ENCODE data around the gene KCNJ9.
A peak's percentile ranks its signal among the peaks of the same experiment; 100 is the strongest.
"Not testable (repeated sequence)": the region's sequence is repeated elsewhere in the genome, so short reads cannot be mapped to it uniquely, and the experiment has no call there.

The KCNJ9 gene

DNA sequence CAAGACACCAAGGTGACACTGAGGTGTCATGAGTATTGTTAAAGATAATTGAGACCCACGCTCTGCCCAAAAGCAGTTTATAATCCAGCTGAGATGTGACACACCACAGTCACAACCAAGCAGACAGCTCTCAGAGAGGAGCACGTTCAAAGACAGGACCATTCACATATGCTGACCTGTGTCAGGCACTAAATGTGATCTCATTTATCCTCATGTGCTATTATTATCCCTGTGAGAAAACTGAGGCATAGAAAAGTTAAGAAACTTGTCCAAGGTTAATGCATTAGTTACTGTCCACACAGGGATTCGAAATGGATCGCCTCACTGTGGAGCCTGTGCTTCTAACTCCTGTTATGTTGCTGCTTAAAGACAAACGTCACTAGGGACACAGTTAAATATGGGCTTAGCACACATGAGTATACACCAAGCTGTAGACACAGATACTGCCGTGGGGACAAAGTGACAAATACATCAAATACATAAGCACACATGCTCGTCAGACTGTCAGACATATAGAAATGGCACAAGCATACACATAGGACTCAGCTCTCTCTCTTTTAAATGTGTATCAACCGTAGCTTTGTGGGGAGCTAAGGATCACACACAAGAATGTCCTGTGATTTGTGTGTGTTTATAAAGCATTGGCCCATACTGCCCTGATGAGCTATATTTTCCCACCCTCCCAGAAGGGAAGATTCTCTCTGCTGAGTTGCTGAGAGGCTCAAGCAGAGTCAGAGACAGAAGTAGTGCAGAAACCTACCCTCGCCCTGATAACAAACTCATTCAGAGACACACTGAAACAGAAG is 20.6 kb downstream of the KCNJ9 start:
- DNase-seq (ENCODE audit: low read depth in 2 of 3, low spot score in 1 of 3) = no peak

DNA sequence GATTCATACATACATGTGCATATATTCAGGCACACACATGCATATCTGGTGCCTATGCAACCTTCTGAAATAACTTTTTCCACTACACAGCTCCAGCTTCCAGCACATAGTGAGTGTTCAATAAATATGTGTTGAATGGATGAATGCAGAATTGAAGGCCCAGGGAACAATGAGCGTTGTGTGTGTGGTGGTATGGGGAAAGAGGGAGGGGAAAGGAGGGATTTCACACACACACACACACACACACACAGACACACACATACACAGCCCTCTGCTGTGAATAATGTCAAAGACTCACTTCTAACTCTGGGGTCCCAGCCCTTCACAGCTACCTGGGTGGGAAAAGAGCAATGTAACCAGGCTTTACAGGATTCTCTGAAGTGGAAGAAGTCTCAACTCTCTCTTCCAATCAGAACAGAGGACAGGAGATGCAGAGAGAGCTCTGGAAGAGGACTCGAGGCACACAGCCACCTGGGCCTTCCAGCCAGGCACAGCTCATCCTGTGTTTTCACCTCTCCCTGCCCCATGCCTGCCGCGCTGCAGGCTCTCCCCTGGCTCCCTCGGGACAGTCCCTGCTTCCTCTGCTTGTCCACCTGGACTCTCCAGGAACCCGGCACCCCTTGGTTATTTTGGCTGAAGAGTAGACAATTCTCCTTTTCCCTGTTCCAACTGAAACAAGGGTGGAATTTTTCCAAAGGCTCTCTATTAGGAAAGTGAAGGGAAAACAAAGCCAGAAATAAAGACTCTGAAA is 22.5 kb downstream of the KCNJ9 start:
- DNase-seq (ENCODE audit: low read depth in 2 of 3, low spot score in 1 of 3) = no peak

DNA sequence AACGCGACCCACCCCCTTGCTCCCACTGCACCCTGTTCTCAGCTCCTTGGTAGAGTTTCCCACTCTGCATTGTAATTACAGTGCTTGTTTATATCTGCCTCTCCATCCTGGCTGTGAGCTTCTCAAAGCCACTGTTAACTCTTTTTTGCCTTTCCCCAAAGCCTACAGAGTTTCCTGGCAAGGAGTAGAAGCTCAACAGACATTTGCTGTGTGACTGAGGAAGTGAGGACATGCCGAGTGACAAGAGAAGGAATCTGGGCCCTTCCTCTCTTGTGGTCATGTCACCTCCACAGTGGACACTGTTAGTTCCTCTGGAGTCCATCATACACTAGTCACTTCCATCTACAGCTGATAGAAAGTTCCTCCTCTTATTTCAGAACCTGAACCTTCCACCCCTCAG is 23.1 kb downstream of the KCNJ9 start:
- no peak for DNase-seq (ENCODE audit: low read depth in 2 of 3, low spot score in 1 of 3)

DNA sequence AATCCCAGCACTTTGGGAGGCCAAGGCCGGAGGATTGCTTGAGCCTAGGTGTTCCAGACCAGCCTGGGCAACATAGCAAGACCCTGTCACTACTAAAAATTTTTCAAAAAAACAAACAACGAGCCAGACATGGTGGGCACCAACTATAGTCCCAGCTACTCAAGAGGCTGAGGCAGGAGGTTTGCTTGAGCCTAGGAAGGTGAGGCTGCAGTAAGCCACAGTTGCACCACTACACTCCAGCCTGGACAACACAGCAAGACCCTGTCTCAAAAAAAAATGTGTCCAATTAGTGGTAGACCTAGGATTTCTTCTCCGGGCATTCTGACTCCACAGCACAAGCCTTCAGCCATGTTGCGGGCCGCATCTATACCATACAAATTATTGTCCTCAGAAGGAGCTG is 23.8 kb downstream of the KCNJ9 start:
- DNase-seq (ENCODE audit: low read depth in 2 of 3, low spot score in 1 of 3) = no peak

DNA sequence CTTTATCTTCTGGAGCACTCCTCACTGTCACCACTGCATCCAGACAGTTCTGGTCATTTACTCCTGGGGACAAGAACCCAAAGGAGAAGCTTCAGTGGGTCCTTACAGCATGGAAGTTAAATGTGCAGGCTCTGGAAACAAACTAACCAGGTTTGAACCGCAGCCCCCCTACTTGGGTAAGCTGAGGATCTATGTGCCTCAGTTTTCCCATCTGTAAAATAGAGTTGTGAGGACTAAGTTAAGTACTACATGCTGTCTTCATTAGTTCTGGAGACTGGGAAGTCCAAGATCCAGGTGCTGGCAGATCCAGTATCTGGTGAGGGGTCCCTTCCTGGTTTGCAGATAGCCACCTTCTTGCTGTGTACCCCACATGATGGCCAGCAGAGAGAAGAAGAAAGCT is 26.2 kb downstream of the KCNJ9 start:
- DNase-seq (ENCODE audit: low read depth in 2 of 3, low spot score in 1 of 3) = no peak

DNA sequence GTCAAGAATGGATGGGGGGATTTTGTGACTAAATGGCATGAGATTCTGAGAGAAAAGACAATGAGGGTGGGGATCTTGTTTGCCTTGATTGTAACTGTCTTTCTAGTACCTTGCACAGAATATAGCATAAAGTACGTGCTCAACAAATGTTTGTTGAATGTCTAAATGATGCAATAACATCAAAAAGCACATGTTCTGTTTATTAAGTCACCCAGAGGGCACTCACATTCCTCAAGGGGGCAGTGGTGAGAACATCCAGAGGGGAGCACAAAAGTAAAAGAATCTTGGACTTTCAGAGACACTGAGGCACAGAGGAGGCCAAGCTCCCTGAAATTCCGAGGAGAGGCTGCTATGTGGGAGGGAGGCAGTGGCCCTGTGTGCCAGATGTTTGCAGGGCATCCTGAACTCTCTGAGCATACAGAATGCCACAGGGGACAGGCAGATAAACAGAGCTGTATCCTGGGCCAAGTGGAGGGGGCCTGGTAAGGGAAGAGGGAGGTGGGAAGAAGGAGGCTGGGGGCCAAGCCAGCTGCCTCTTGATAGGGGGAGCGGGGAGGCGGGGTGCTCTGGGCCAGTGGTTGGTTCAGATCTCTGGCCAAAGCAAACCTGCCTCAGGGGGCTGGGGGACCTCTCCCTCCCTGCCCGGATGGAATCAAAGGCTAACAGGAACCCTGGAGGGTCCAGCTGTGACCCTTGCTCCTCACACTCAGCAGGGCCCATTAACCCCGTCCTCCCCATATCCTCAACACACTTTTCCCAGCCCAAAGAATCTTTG is 27.7 kb downstream of the KCNJ9 start:
- DNase-seq (ENCODE audit: low read depth in 2 of 3, low spot score in 1 of 3) = peak in 2 of 3 donors; percentile 16 to 46

DNA sequence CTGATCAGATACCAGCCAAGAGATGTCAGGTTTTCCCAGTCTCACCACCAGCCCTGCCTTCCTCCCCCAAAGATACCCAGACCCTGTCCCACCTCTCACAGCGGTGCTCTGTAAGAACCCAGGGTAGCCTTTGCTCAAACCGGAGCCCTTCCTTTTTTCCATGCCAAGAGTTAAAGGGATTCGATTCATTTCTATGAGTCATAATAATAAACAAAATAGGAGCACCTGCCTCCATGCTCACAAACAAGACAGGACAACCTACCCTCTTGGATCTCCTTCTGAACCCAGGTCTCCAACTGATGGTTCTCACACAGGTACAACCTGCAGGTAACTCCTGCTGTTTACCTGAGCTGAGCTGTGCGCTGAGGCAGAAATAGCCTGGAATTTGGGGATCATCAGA is 28.3 kb downstream of the KCNJ9 start:
- DNase-seq (ENCODE audit: low read depth in 2 of 3, low spot score in 1 of 3) = no peak

DNA sequence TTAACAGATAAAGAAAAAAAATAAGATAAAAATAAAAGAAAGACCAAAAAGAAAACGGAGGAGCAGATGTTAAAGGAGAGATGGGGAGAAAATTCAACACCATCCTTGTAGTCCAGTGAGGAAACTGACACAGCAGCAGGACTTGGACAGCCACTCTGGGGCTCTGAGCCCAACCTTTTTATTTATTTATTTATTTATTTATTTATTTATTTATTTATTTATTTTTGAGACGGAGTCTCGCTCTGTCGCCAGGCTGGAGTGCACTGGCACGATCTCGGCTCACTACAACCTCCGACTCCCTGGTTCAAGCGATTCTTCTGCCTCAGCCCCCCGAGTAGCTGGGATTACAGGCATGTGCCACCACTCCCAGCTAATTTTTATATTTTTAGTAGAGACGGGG is 30.1 kb downstream of the KCNJ9 start:
- DNase-seq (ENCODE audit: low read depth in 2 of 3, low spot score in 1 of 3) = not testable (repeated sequence)

DNA sequence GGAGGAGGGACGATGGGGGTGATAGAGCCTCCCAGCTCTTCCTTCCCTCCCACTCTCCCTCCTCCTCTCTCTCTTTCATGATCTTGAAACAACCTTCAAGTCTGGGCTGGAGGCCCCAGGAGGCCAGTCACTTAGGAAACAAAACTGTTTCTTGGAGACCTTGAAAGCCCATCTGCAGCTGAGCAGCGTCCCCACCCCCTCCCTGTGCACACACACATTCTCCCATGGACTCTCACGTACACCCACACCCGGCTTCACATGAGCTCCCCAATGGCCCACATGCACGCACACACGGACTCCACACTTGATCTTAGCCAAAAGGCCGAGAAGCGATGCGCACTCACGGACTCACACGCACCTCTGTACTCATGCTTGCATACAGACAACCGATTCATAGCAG is 31.0 kb downstream of the KCNJ9 start:
- no peak for DNase-seq (ENCODE audit: low read depth in 2 of 3, low spot score in 1 of 3)

DNA sequence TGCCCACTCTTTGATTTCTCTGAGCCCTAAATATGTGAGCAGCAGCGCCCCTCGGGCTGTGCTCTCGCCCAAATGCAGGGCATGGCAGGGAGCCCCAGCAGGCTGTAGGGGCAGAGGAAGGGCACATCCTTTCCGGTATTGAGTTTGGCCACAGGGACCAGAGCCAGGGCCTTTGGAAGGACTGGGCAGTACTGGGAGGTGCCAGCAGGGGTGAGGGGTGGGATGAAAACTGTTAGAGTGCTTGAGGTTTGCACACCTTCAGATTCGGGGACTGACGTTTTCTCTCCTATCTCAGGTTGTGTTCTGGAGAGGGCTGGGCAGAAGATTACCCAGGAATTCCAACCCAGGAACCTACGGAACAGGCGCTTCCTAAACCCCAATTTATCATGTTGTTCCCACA is 32.1 kb downstream of the KCNJ9 start:
- no peak for DNase-seq (ENCODE audit: low read depth in 2 of 3, low spot score in 1 of 3)

DNA sequence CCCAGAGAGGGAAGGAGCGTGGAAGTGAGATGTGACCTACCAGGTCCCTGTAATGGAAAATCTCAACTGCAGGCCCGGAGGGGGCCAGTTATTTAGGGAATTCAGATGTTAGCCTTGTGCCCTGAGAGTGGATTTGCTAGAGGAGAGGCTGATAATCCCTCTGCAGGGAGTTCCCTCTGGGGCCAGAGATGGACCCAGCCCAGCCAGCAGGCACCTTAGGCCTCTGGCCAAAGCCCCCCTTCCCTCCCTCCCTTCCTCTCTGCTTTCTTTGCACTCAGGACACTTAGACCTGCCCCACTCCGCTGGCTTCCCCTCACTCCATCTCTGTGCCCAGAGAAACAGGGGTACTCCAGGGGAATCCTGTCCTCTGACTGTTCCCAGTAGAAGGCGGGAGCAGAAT is 32.7 kb downstream of the KCNJ9 start:
- DNase-seq (ENCODE audit: low read depth in 2 of 3, low spot score in 1 of 3) = no peak

DNA sequence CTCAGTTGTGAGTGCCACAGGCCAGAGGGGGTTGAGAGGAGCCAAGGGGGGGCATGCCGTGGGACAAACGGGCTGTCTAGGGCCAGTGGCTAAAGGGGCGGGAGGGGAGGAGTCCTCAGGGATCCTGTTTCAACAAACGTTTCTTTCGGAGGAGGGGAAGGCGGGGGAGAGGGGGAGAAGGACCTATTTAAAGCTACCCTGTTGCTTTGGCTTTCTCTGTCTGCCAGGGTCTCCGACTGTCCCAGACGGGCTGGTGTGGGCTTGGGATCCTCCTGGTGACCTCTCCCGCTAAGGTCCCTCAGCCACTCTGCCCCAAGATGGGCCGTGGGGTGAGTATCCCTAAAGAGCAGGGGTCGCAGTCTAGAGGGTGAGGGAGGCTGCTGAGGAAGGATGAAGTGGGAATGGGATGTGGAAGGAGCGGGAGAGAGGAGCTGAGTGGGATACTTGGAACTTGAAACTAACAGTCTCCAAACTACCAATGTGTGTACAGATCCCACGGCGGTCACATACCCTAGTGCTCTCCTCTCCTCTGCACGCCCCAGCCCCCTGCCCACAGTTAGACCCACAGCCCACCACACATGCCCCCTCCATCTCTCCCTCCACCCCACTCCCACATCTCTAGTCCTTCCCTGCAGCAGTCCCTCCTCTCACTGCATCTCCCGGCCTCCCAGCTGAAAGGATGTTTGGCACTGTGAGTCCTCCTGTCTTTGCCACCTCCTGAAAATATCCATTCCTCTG is 34.4 kb downstream of the KCNJ9 start, which contains the start of gene ATP1A2:
Gene ATP1A2, plus strand, starts transcription at position 215 of the 738 bp plus-strand sequence. Its CDS starts 103 bp downstream, at position 318.
- DNase-seq (ENCODE audit: low read depth in 2 of 3, low spot score in 1 of 3) = no peak

DNA sequence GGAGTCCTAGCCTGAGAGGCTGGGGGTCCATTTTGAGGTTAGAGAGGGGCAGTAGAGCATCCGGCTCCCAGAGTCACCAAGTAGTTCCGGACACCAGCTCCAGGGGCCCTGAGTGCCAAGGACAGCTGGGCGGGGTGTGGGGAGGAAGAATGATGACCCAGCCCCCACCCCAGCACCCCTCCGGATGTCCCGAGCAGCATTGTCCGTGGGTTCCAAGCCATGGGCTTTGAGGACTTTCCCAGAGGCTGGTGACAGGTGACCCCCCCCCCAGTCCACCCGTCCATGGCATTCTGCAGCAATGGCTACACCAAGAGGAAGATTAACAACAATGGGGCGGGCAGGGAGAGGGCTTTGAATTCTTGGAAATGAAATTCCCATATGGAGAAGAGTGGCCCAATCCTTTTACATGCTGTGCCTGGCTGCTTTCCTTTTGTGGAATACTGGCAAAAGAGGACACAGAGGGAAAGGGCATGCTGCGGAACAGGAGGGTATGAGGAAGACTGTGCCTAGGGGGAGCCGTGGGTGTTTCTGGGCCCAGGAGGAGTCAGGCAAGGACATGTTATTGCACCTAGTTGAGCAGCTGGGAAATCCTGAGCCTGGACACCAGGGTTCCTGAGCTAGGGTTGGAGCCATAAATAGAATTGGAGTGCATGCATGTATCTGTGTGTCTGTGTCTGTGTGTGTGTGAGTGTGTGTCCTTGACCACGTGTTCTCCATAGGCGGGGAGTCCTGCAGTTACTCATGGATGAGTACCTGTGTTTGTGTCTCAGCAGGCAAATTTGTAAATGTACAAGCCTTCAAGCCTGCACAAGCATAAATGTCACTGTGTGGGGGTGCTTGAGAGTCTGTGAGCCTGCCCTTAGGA is 35.2 kb downstream of the KCNJ9 start:
- no peak for DNase-seq (ENCODE audit: low read depth in 2 of 3, low spot score in 1 of 3)

DNA sequence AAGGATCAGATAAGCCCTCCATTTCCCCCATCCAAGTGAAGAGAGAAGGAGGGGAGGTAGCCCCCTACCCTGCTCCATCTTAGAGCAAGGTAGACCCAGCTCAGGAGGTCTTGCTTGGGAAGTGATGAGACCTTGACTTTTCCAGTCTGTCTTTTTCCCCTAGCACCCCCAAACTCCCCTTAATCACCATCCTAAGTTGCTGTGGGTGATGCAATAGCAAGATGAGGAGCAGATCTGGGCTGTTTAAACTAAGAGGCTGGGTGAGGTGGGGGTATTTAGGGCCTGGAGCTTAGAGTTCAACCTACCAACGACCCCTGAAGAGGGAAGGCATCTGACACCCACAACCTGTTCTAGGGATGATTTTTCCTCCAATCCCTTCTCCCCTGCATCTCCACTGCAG is 36.0 kb downstream of the KCNJ9 start:
- DNase-seq (ENCODE audit: low read depth in 2 of 3, low spot score in 1 of 3) = no peak

DNA sequence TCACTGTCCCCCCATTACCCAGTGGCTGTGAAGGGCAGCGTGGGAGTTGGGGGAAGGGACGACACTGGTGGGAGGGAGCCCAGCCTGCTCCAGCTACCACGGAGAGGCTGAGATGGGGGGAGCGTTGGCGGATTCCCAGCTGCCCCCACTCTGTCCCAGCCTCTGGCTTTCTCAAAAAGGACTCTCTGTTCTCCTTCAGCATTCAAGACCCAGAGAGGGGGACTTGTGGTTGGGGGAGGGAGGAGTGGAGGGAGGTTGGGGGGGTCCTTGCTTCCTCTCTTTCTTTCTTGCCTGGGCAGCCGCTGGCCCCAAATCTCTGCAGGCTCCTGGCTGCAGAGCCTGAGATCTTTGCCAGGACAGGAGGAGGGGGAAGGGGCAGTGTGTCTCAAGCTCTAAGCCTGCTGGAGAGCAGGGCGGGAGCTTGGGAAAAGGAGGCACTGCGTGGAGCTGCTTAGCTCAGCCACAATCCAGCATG is 36.4 kb downstream of the KCNJ9 start:
- DNase-seq (ENCODE audit: low read depth in 2 of 3, low spot score in 1 of 3) = no peak

DNA sequence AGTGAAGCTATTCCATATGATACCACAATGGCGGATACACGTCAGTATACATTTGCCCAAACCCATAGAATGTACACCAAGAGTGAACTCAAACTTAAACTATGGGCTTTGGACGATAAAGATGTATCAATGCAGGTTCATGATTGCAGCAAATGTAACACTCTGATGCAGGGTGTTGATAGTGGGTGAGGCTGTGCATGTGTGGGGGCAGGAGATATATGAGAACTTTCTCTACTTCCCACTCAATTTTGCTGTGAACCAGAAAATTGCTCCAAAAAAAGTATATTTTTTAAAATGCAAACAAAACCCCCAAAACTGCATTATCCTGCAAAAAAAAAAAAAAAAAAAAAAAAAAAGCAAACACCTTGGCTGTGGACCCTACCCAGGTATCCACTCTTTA is 37.6 kb downstream of the KCNJ9 start:
- no peak for DNase-seq (ENCODE audit: low read depth in 2 of 3, low spot score in 1 of 3)

DNA sequence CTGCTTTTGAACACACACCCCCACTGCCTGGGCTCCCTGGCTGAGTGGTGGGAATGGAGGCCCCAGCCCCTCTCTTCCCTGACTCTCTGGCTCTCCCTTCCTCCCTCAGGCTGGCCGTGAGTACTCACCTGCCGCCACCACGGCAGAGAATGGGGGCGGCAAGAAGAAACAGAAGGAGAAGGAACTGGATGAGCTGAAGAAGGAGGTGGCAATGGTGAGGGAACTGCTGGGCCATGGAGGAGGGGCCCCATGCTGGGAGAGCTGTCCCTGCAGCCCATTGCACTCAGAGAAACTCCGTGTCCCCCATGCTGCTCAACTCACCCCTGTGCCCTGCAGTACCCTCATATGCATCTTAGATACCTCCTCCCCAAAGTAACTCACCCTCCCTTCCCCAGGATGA is 39.5 kb downstream of the KCNJ9 start:
- no peak for DNase-seq (ENCODE audit: low read depth in 2 of 3, low spot score in 1 of 3)

DNA sequence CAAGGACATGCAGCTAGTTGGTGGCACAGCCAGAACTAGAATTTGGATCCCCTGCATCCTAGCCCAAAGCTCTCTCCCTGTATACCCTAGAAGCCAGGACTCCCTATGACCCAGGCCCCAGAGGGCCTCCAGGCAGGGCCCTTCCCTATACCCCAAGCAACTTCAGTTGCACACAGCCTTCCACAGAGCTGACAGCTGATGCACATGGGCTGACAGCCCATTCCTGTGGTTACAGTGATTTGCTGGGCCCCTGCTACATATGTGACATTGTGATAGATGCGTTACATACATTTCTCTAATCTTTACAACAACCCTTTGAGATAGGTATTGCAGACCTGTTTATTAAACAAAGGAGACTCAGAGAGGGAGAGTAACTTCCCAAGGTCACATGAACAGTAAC is 40.0 kb downstream of the KCNJ9 start:
- no peak for DNase-seq (ENCODE audit: low read depth in 2 of 3, low spot score in 1 of 3)

DNA sequence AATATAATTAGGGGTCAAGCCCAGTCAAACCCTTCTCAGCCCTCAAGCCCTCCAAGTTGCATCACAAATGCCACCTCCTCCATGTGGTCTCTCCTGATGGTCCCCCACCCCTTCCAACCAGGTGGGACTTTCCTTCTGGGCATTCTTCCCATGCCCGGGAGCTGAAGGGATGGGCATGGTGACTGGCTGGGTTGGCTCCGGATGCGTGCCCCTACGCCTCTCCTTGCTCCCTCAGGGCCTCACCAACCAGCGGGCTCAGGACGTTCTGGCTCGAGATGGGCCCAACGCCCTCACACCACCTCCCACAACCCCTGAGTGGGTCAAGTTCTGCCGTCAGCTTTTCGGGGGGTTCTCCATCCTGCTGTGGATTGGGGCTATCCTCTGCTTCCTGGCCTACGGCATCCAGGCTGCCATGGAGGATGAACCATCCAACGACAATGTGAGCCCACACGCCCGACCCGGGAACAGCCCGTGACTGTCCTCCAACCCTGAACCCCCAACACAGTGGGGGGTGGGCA is 41.7 kb downstream of the KCNJ9 start:
- DNase-seq (ENCODE audit: low read depth in 2 of 3, low spot score in 1 of 3) = no peak

DNA sequence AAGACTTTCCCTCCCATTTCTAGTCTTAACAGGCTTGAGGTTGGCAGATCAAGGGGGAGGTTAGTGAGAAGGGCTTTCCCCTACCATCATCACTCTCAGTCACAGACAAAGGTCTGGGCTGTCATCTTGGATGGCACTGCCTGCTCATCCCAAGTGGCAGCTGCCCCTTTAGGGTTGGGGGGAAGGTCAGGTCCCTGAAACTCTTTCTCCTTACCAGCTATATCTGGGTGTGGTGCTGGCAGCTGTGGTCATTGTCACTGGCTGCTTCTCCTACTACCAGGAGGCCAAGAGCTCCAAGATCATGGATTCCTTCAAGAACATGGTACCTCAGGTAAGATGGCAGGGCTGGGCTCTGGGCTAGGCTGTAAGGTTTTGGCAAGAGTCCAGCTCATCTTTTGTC is 42.4 kb downstream of the KCNJ9 start:
- no peak for DNase-seq (ENCODE audit: low read depth in 2 of 3, low spot score in 1 of 3)

Measured in stimulated activated CD4-positive, alpha-beta T cell treated with anti-CD3 and anti-CD28 coated beads, Interleukin-12 subunit alpha, Interleukin-12 subunit beta, amount 100 ng/mL, for 48 hours (primary cell).